ENCODE measurements around the gene DMRTC1. TPM values are rescaled to one million over a fixed set of nuclear protein-coding genes. Genes with fewer than 3 reads are reported as not detected.
"Not testable (repeated sequence)": the region's sequence is repeated elsewhere in the genome, so short reads cannot be mapped to it uniquely, and the experiment has no call there.

Gene DMRTC1, protein sequence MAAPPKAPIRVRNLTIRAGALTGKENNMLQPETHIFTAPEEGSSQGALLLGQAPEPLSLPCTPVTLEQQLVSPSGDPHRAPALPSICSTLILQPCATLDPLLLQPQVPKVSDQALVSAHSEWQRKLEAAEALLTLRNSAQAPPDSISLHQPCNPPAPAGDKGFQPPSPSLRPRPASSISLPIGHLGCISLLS
- total RNA-seq (ENCODE audit: unreplicated experiment), result 1.4 TPM
- long read RNA-seq, partial matches to known transcripts, result 0 of 1 reads
- long read RNA-seq, other reads (novel, unspliced or antisense), result 1 of 1 reads

DNA sequence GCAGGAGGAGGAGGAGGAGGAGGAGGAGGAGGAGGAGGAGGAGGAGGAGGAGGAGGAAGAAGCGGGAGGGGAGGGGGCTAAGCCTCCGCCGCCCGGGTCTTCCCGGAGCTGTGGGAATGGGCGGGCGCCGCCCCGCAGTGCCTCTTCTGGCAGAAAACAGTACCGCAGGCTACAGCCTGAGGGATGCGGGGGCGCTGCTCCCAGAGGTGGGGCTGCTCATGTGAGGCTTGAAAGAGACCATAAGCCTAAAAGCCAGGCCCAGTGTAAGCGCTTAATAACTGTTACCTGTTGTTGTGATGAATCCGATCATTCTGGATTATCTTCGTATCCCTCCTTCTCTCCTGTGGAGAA, at the start of gene DMRTC1:
DMRTC1 (minus strand) TSS at position 19 of the 351 bp plus-strand sequence. CDS start 68,143 bp downstream, outside the sequence.
- H3K4me3 Mint-ChIP-seq (ENCODE audit: unreplicated experiment); H3K9me3 Mint-ChIP-seq (ENCODE audit: unreplicated experiment); H3K4me1 Mint-ChIP-seq (ENCODE audit: low read depth, unreplicated experiment); H3K27me3 Mint-ChIP-seq (ENCODE audit: unreplicated experiment); DNase-seq; H3K27ac Mint-ChIP-seq (ENCODE audit: unreplicated experiment); H3K36me3 Mint-ChIP-seq (ENCODE audit: unreplicated experiment): not testable (repeated sequence)

DNA sequence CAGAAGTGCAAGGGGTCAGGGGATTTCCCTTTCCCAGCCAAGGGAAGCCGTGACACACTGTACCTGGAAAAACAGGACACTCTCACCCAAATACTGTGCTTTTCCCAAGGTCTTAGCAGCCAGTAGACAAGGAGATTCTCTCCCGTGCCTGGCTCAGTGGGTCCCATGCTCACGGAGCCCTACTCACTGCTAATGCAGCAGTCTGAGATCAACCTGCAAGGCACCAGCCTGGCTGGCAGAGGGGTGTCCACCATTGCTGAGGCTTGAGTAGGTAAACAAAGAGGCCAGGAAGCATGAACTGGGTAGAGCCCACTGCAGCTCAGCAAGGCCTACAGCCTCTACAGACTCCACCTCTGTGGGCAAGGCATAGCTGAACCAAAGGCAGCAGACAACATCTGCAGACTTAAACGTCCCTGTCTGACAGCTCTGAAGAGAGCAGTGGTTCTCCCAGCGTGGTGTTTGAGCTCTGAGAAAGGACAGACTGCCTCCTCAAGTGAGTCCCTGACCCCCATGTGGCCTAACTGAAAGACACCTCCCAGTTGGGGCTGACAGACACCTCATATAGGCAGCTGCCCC, 37.3 kb upstream of the DMRTC1 start:
- DNase-seq; H3K4me1 Mint-ChIP-seq (ENCODE audit: low read depth, unreplicated experiment); H3K27me3 Mint-ChIP-seq (ENCODE audit: unreplicated experiment); H3K4me3 Mint-ChIP-seq (ENCODE audit: unreplicated experiment); H3K9me3 Mint-ChIP-seq (ENCODE audit: unreplicated experiment); H3K27ac Mint-ChIP-seq (ENCODE audit: unreplicated experiment); H3K36me3 Mint-ChIP-seq (ENCODE audit: unreplicated experiment): not testable (repeated sequence)

DNA sequence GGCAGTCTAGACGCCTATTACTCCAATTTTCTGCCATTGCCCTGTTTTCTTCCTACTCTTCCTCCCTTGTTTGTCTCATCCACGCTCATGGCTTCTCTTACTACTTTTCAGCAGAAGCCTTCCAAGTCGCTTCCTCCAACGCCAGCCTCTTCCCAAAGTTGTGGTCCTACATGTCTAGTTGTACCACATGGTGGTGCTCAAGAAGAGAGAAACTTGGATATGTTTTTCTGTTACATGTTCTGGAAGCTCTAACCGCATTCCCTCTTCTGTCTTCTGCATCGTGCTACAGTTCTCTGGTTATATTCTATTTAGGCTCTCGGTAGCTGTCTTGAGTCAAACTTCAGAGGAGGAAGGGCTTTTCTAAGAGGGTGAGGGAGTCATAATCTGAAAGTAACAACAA, 31.2 kb upstream of the DMRTC1 start:
- DNase-seq; H3K36me3 Mint-ChIP-seq (ENCODE audit: unreplicated experiment); H3K9me3 Mint-ChIP-seq (ENCODE audit: unreplicated experiment); H3K27me3 Mint-ChIP-seq (ENCODE audit: unreplicated experiment); H3K4me1 Mint-ChIP-seq (ENCODE audit: low read depth, unreplicated experiment); H3K27ac Mint-ChIP-seq (ENCODE audit: unreplicated experiment); H3K4me3 Mint-ChIP-seq (ENCODE audit: unreplicated experiment): not testable (repeated sequence)

DNA sequence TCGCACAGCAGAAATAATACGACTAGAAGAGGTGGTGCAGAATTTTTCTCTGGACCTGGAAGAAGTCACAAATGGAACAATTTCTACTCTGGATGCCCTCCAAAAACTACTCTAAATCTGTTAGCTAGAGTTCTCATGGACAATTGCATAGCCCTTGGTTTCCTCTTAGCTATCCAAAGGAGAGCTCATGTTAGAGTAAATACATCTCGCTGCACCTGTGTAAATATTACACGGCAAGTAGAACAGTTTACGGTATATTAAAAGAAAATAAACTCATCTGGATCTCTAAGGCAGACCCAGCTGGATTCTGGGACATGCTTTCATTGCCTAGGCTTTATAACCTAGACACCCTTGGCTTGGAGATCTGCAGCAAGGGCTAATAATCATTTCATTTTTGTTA, 28.2 kb upstream of the DMRTC1 start:
- not testable (repeated sequence) for H3K4me3 Mint-ChIP-seq (ENCODE audit: unreplicated experiment); H3K27me3 Mint-ChIP-seq (ENCODE audit: unreplicated experiment); H3K27ac Mint-ChIP-seq (ENCODE audit: unreplicated experiment); H3K9me3 Mint-ChIP-seq (ENCODE audit: unreplicated experiment); H3K36me3 Mint-ChIP-seq (ENCODE audit: unreplicated experiment); H3K4me1 Mint-ChIP-seq (ENCODE audit: low read depth, unreplicated experiment); DNase-seq

DNA sequence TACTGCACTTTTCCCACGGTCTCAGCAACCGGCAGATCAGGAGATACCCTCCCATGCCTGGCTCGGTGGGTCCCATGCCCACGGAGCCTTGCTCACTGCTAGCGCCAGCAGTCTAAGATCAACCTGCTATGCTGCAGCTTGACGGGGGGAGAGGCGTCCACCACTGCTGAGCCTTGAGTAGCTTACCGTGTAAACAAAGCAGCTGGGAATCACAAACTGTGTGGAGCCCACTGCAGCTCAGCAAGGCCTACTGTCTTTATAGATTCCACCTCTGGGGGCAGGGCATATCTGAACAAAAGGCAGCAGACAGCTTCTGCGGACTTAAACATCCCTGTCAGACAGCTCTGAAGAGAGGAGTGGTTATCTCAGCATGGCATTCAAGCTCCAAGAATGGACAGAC, 16.3 kb upstream of the DMRTC1 start:
- not testable (repeated sequence) for H3K4me3 Mint-ChIP-seq (ENCODE audit: unreplicated experiment); H3K9me3 Mint-ChIP-seq (ENCODE audit: unreplicated experiment); H3K36me3 Mint-ChIP-seq (ENCODE audit: unreplicated experiment); DNase-seq; H3K27me3 Mint-ChIP-seq (ENCODE audit: unreplicated experiment); H3K27ac Mint-ChIP-seq (ENCODE audit: unreplicated experiment); H3K4me1 Mint-ChIP-seq (ENCODE audit: low read depth, unreplicated experiment)

DNA sequence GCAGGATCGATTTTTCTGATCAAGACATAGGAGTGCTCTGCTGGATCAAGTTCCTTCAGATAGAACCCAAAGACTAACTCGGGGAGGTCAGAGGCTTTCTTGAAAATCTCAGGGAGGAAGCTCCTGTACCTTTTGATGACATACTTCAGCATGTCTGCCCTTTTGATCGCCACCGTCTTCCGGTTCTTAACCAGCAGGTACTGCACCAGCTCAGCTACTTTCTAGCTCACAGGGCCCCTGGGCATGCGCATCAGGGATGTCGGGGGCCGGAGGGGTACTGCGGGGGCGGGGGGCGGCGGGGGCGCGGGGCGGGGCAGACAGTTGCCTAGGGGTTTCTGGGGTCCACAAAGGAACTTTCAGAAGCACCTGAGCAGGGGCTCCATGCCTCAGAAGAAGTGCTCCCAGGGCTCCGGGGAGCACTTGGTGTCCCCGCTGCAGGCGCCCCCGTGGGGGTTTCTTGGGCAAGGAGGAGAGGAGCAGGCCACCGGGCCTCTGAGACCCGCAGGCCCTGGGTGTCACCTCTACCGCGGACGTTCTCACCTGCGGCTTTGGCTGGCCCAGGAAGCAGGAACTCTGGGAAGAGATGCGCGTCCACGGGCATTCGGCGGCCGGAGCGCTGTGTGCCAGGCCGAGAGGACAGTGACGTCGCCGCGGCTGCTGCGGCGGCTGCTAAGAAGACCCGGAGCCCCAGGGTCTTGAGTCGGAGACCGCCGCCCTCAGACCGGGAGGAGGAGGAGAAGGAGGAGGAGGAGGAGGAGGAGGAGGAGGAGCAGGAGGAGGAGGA, 410 bp downstream of the DMRTC1 start:
- H3K36me3 Mint-ChIP-seq (ENCODE audit: unreplicated experiment); H3K4me1 Mint-ChIP-seq (ENCODE audit: low read depth, unreplicated experiment); DNase-seq; H3K27ac Mint-ChIP-seq (ENCODE audit: unreplicated experiment); H3K27me3 Mint-ChIP-seq (ENCODE audit: unreplicated experiment); H3K4me3 Mint-ChIP-seq (ENCODE audit: unreplicated experiment); H3K9me3 Mint-ChIP-seq (ENCODE audit: unreplicated experiment): not testable (repeated sequence)

DNA sequence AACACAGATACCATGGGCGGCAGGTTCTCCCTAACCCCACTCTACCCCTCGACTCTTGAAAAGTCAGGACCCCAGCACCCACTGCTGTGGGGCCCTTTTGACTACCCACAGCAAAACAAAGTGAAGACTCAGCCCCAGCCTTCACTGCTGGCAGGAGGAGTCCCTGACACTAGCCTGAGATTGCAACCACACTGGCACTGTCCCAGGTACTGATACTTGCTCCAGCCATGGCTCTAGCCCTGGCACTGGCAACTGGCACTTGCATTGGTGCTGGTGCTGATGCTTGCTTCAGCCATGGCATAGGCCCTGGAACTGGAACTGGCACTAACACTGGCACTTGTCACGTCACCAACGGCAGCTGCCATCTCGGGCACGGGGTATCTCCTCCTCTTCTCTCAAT, 1.4 kb downstream of the DMRTC1 start:
- not testable (repeated sequence) for H3K27ac Mint-ChIP-seq (ENCODE audit: unreplicated experiment); DNase-seq; H3K4me1 Mint-ChIP-seq (ENCODE audit: low read depth, unreplicated experiment); H3K36me3 Mint-ChIP-seq (ENCODE audit: unreplicated experiment); H3K9me3 Mint-ChIP-seq (ENCODE audit: unreplicated experiment); H3K4me3 Mint-ChIP-seq (ENCODE audit: unreplicated experiment); H3K27me3 Mint-ChIP-seq (ENCODE audit: unreplicated experiment)

DNA sequence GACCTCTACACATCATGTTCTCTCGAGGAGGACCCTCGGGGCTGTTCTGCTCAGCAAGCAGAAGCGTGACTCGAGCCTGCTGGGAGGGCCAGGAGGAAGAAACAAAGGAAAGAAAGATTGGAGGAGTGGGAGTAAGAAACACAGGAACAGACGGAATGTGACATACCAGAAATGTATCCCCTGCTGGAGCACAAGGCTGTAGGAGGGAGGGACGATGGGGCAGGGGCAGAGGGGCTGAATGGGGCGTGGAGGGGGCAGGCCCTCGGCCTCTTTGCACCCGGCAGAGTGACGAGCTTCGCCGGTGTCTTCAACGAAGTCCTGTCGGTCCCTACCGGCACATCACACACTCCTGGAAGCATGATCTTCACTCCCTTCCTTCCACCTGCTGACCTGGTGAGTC, 5.7 kb downstream of the DMRTC1 start, which contains the start of gene FAM236A:
FAM236A (plus strand) TSS at position 301 of the 400 bp plus-strand sequence; CDS start at position 358, 57 bp downstream.
- DNase-seq; H3K27ac Mint-ChIP-seq (ENCODE audit: unreplicated experiment); H3K4me3 Mint-ChIP-seq (ENCODE audit: unreplicated experiment); H3K4me1 Mint-ChIP-seq (ENCODE audit: low read depth, unreplicated experiment); H3K9me3 Mint-ChIP-seq (ENCODE audit: unreplicated experiment); H3K27me3 Mint-ChIP-seq (ENCODE audit: unreplicated experiment); H3K36me3 Mint-ChIP-seq (ENCODE audit: unreplicated experiment): not testable (repeated sequence)

DNA sequence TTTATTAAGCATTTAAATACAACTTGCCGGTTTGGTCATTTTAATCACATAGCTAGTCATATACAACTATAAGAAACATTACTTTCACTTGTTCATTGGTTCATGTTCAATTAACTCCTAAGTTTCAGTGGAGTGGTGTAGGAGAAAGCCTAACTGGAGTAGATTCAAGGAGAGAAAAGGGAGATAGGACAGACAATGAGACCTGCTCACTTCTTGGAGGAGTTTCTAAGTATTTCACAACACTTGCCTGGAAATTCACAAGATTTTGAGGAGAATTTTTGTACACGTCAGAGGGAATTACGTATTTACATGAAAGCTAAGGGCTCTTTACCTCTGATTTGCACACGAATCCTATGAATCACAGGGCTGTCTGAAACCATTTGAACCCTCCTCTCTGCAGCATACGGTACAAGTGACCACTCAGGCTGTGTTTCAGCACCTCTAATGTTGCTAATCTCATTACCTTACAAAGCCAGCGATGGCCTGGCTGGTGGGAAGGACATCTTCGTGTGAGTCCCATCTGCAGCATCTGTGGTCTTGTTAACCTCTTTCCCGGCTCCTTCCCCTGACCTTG, 6.7 kb downstream of the DMRTC1 start:
- not testable (repeated sequence) for H3K9me3 Mint-ChIP-seq (ENCODE audit: unreplicated experiment)

DNA sequence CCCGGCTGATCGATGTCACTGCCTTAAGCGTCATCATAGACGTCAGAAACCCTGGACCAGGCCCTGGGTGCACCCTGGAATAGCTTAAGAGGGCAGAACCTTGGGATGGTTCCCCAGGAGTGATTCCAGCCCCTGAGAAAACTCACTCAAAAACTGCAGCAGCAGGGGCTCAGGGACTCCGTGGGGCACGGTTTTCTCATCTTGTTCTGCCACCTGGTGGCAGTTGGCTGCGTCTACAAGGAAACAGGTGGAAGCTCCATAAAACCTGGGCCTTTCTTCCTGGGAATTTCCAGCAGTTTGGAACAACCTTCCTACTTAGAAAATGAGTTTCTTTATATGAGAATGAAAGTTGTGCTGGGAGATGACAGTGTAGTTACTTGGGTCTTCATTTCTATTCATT, 7.2 kb downstream of the DMRTC1 start:
- H3K27ac Mint-ChIP-seq (ENCODE audit: unreplicated experiment); H3K4me3 Mint-ChIP-seq (ENCODE audit: unreplicated experiment); H3K27me3 Mint-ChIP-seq (ENCODE audit: unreplicated experiment); H3K4me1 Mint-ChIP-seq (ENCODE audit: low read depth, unreplicated experiment); DNase-seq; H3K36me3 Mint-ChIP-seq (ENCODE audit: unreplicated experiment); H3K9me3 Mint-ChIP-seq (ENCODE audit: unreplicated experiment): not testable (repeated sequence)

More for the DNA sequence above, 6.7 kb downstream of the DMRTC1 start:
- not testable (repeated sequence) for H3K27ac Mint-ChIP-seq (ENCODE audit: unreplicated experiment); DNase-seq; H3K27me3 Mint-ChIP-seq (ENCODE audit: unreplicated experiment); H3K4me3 Mint-ChIP-seq (ENCODE audit: unreplicated experiment); H3K4me1 Mint-ChIP-seq (ENCODE audit: low read depth, unreplicated experiment); H3K36me3 Mint-ChIP-seq (ENCODE audit: unreplicated experiment)

DNA sequence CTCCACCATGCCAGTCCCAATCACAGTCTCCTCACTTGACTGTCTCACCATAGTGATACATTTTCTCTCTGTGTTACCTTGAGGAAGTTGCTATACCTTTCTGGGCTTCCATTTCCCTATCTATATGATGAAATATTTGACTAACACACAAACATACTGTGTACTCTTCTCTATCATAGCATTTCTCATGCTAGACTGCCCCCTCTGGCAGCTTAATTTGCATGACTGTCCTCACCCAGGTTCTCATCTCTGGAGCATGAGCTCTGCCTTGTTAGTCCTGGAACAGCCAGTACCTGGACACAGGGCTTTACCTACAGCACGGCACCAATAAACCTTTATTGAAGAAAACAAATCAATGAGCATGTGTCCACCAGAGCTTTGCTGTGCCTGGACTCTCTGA, 11.4 kb downstream of the DMRTC1 start:
- H3K4me3 Mint-ChIP-seq (ENCODE audit: unreplicated experiment), result not testable (repeated sequence)

DNA sequence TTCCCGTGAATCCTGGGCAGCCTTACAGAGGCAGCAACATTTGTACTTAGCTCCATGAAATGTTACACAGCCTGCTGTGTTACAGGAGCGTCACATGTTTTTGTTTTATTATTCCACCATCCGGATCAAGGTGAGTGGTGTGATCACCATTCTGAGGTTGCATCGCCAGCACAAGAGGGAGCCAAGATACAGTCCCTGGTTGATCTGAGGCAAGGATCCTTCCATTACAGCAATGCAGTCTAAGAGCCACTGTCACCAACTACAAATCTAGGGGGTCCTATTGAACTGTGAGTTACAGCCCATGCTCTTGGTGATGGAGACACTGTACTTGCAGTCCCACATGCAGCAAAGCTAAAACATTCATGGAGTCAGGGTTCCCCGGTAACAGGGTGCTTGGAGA, 27.5 kb downstream of the DMRTC1 start:
- not testable (repeated sequence) for H3K4me3 Mint-ChIP-seq (ENCODE audit: unreplicated experiment); H3K27me3 Mint-ChIP-seq (ENCODE audit: unreplicated experiment); H3K9me3 Mint-ChIP-seq (ENCODE audit: unreplicated experiment); H3K4me1 Mint-ChIP-seq (ENCODE audit: low read depth, unreplicated experiment); H3K27ac Mint-ChIP-seq (ENCODE audit: unreplicated experiment); DNase-seq; H3K36me3 Mint-ChIP-seq (ENCODE audit: unreplicated experiment)

More for the DNA sequence above, 11.4 kb downstream of the DMRTC1 start:
- H3K36me3 Mint-ChIP-seq (ENCODE audit: unreplicated experiment); H3K4me1 Mint-ChIP-seq (ENCODE audit: low read depth, unreplicated experiment); H3K9me3 Mint-ChIP-seq (ENCODE audit: unreplicated experiment); H3K27me3 Mint-ChIP-seq (ENCODE audit: unreplicated experiment); H3K27ac Mint-ChIP-seq (ENCODE audit: unreplicated experiment); DNase-seq: not testable (repeated sequence)
